GM13976 (cell line): ENCODE data around the gene SPEM3.

ENCODE experiments used
- DNase-seq: peaks from one replicate; pipeline ENCODE4 v3.0.0; 2012; ENCODE audit warnings: low spot score
- in situ Hi-C: fragments of 300-500 bp; cut with MboI; formaldehyde crosslinking; loops from one replicate; pipeline ENCODE4 v1.12.0; 2022; ENCODE audit warnings: low sequenced_read_pairs, mixed read lengths, inconsistent platforms; ENCODE audit not compliant: unreplicated experiment
- TF ChIP-seq, protein P1 (sequence below): IDR thresholded peaks from 2 replicates; pipeline ENCODE4 v1.5.1; 2012; ENCODE audit warnings: borderline replicate concordance, mild to moderate bottlenecking; ENCODE audit not compliant: insufficient read depth; ENCODE audit errors: extremely low read depth, missing control alignments, control extremely low read depth

SPEM3 gene

DNA sequence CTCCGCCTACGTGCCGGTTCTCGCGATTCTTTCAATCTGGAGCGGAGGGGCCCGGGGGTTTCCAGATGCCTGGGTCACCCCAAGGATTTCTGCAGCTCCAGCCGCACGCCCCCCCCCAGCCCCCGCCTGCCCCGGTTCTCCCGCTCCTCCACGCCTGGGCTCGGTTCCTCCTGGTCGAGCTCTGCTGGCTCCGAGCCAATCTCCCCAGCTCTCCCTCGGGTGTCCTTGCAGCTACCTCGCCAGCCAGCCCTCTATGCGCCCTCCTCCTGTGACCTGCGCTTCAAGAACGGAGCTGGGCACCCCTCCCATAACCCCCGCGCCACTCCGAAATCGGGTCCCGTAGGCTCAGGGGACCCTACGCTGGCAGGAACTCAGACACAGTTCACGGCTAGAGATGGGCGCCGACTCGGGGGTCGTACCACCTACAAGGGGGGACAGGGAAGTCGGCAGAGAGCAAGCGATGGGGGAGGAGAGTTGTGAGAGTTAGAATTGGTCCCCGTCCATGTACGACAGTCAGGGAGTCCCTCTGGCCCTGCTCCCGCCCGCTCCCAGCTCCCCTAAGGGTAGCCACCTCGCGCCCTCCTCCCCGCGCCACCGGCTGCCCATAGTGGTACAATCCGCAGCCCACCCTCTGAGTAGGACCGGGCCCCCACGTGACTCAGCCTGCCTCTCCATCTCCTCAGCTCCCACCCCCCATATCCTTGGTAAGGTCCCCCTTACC lies 11.6 kb downstream of the SPEM3 start:
- in situ Hi-C loops, result no loop called here
- DNase-seq, result peak; percentile 81

DNA sequence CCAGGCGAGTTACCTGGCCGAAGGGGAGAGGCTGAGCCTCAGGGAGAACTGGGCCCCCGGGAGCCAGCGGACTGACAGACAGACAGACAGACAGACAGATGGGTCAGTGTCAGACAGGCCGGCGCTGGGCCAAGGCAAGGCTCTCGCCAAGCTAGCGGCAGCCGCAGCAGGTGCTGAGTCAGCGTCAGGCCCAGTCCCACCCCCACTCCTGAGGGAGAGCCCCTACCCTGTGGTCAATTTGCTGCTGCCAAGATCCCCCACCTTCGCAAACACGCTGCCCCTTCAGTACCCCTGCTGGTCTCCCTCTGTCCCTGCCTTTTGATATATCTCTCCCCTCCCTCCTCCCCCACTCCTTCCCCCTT lies 12.2 kb downstream of the SPEM3 start:
- TF ChIP-seq, protein P1, sequence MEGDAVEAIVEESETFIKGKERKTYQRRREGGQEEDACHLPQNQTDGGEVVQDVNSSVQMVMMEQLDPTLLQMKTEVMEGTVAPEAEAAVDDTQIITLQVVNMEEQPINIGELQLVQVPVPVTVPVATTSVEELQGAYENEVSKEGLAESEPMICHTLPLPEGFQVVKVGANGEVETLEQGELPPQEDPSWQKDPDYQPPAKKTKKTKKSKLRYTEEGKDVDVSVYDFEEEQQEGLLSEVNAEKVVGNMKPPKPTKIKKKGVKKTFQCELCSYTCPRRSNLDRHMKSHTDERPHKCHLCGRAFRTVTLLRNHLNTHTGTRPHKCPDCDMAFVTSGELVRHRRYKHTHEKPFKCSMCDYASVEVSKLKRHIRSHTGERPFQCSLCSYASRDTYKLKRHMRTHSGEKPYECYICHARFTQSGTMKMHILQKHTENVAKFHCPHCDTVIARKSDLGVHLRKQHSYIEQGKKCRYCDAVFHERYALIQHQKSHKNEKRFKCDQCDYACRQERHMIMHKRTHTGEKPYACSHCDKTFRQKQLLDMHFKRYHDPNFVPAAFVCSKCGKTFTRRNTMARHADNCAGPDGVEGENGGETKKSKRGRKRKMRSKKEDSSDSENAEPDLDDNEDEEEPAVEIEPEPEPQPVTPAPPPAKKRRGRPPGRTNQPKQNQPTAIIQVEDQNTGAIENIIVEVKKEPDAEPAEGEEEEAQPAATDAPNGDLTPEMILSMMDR, result no peak
- peak; percentile 80 for DNase-seq
- in situ Hi-C loops, result no loop called here

More for the DNA sequence above, 11.6 kb downstream of the SPEM3 start:
- TF ChIP-seq, protein P1, result no peak

DNA sequence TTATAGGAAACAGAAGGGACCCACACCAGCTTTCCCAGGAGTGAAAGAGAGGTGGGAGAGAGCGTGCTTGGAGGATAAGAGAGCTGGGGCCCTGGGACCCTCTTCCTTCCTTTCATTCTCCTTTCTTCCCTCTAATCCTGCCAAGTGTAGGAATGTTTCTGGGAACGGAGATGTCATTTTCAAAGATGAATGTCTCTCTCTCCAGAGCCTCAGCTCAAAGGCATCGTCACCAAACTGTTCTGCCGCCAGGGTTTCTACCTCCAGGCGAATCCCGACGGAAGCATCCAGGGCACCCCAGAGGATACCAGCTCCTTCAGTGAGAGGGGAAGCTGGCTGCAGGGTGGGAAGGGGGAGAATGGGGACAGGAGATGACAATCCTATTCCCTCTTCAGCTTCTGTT lies 12.6 kb downstream of the SPEM3 start:
- DNase-seq, result no peak
- in situ Hi-C loops, result no loop called here
- TF ChIP-seq, protein P1, result no peak

DNA sequence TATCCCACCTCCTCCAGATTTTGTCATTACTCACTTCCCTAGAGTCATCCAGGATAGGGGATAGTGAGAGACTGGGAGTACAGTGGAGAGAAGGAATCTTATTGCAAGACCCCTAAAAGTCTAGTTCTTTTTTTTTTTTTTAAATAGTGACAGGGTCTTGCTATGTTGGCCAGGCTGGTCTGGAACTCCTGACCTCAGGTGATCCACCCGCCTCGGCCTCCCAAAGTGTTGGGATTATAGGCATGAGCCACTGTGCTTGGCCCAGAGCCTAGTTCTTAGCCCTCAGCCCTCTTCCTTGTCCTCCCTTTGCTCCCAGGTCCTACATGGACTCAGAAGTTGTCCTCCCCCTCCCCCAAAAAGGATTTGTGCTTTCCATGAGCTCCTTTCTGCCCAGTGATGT lies 13.5 kb downstream of the SPEM3 start:
- in situ Hi-C loops, result no loop called here
- TF ChIP-seq, protein P1, result no peak
- no peak for DNase-seq

DNA sequence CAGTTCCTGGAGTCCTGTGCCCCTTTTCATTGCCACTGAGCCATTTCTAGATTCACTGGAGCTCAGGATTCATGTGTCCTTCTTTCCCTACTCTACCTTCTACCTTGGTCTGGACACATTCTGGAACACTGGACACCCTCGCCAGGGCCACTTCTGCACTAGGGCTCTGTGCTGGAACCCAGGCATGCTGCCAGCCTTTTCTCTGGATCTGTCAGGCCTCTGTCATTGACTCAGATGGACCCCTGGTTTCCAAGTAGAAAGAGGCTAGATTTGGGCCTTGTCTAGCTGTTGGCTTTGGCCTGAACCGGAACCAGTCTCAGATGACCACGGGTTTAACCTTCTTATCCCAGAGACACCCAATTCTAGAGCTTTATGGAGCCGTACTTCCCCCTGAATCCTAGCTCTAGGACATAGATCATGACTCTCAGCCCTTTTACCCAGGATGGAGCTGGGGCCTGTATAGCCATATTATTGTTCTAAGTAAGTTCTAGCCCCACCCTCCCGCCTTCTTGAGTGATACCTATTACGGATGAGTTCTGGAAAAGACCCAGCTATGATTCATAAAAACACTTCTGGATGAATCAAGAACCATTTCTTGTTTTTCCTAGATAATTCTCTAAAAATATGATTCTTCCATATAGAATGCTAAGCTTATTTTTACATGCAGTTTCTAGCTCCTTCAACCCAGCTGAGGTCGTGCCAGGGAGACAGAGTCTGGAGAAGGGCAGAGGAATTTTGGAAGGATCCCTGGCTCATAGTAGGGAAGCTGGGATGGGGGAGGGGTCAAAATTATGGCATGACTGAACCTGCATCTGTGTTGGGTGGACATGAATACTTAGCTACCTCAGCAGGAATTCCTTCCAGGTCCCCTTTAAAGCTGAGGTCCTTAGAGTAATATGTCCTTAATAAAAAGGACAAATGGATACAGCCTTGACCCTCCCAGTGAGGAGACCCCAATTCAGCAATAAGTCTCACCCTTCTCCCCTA lies 15.1 kb downstream of the SPEM3 start:
- TF ChIP-seq, protein P1, result no peak
- no peak for DNase-seq
- in situ Hi-C loops, result no loop called here

DNA sequence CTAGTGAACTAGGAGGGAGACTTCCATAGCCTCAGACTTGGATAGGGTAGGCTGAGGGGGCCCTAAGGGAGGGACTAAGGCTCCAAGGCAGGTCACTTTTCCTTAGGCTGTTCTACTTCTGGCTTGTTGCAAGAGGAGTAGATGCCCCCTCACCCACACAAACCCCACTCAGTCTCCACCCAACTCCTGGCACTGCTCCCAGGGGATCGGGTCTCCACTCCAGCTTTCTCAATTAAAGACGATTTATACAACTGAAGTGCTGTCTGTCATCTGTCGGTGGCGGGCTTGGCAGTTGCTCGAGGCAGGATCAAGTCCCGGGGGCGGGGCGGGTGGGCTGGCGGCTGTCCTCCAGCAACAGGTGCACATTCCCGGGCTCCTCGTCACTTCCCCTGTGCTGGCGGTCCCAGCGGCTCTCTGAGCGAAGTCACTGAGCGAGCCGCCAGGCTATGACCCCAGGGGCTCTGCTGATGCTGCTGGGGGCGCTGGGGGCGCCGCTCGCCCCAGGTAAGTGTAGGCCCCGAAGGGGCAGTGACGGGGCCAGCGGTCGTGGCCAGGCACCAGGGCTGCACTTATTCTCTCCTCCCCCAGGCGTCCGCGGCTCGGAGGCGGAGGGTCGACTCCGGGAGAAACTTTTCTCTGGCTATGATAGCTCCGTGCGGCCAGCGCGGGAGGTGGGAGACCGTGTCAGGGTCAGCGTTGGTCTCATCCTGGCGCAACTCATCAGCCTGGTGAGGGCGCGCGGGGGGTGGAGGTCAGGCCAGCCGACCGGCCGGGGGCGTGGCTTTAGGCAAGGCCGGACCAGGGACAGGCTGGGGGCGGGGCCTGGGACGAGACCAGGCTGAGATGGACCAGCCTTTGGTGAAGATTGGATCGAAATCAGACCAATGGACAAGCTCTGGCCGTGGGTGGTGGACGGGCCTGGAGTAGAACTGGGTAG lies 16.3 kb downstream of the SPEM3 start, which contains the start of gene CHRNB1:
TSS of gene CHRNB1 (plus strand) at position 380 of the 937 bp plus-strand sequence. CDS start at position 447, 67 bp downstream.
- DNase-seq, result peak; percentile 80
- in situ Hi-C loops, result no loop called here
- TF ChIP-seq, protein P1, result no peak
